ENCODE results near the gene SERPINB11.

DNA sequence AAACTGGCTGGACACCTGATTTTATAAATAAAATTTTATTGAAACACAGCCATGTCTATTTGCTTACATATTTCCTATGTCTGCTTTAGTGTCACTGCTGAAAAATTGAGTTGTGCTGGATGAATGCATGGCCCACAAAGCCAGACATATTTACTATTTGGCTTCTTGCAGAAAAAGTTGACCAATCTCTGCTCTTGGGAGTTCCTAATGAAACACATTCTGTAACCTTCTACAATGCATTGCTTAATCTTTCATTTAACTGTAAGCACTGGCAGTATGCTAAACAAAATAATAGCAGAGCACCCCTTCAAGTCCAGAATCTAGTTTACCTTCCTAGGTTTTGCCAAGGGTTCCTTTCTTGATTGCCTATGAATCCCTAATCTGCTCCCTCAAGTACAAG, 54.8 kb downstream of the SERPINB11 start:
- TF ChIP-seq POLR2A (IDR thresholded peaks at IDR 0.05): no peak
- TF ChIP-seq, protein P1, sequence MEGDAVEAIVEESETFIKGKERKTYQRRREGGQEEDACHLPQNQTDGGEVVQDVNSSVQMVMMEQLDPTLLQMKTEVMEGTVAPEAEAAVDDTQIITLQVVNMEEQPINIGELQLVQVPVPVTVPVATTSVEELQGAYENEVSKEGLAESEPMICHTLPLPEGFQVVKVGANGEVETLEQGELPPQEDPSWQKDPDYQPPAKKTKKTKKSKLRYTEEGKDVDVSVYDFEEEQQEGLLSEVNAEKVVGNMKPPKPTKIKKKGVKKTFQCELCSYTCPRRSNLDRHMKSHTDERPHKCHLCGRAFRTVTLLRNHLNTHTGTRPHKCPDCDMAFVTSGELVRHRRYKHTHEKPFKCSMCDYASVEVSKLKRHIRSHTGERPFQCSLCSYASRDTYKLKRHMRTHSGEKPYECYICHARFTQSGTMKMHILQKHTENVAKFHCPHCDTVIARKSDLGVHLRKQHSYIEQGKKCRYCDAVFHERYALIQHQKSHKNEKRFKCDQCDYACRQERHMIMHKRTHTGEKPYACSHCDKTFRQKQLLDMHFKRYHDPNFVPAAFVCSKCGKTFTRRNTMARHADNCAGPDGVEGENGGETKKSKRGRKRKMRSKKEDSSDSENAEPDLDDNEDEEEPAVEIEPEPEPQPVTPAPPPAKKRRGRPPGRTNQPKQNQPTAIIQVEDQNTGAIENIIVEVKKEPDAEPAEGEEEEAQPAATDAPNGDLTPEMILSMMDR (IDR thresholded peaks at IDR 0.05 in 4 of 5, conservative IDR thresholded peaks at IDR 0.05 in 1 of 5): no peak

All from gastrocnemius medialis (tissue), 4 donors.